GM19397 (cell line): ENCODE measurements around the gene ANP32A.

Experiments
- ATAC-seq: cut with Tn5 transposase; IDR thresholded peaks from one replicate; pipeline ENCODE4 v1.9.1; 2021; ENCODE audit warnings: mild to moderate bottlenecking, moderate library complexity; ENCODE audit not compliant: unreplicated experiment

Gene ANP32A

GRCh38 chr15:68784206-68784605, 36.5 kb downstream of the ANP32A start:
- ATAC-seq = no peak

- ATAC-seq = no peak
Observed at GRCh38 chr15:68783226-68784058, 37.3 kb downstream of the ANP32A start.

GRCh38 chr15:68782589-68783161, 38.0 kb downstream of the ANP32A start:
- ATAC-seq = no peak

GRCh38 chr15:68781766-68782588, 38.7 kb downstream of the ANP32A start:
- ATAC-seq = no peak

GRCh38 chr15:68781217-68781616, 39.5 kb downstream of the ANP32A start:
- ATAC-seq = no peak

GRCh38 chr15:68778876-68779275, 41.8 kb downstream of the ANP32A start:
- ATAC-seq = no peak

GRCh38 chr15:68776477-68777270, 44.0 kb downstream of the ANP32A start:
- no peak for ATAC-seq

- no peak for ATAC-seq
Observed at GRCh38 chr15:68775671-68776476, 44.8 kb downstream of the ANP32A start.

- no peak for ATAC-seq
Observed at GRCh38 chr15:68775236-68775577, 45.5 kb downstream of the ANP32A start.

- ATAC-seq = no peak
Observed at GRCh38 chr15:68774521-68775235, 46.0 kb downstream of the ANP32A start.

- ATAC-seq = no peak
Observed at GRCh38 chr15:68774120-68774519, 46.6 kb downstream of the ANP32A start.

GRCh38 chr15:68773036-68773435, 47.7 kb downstream of the ANP32A start:
- no peak for ATAC-seq

GRCh38 chr15:68770216-68770615, 50.5 kb downstream of the ANP32A start:
- no peak for ATAC-seq

- ATAC-seq = no peak
Observed at GRCh38 chr15:68769702-68770101, 51.0 kb downstream of the ANP32A start.

- ATAC-seq = no peak
Observed at GRCh38 chr15:68768321-68768720, 52.4 kb downstream of the ANP32A start.

- ATAC-seq = no peak
Observed at GRCh38 chr15:68767833-68768232, 52.9 kb downstream of the ANP32A start.

- ATAC-seq = no peak
Observed at GRCh38 chr15:68765602-68766368, 54.9 kb downstream of the ANP32A start.

GRCh38 chr15:68764090-68764489, 56.6 kb downstream of the ANP32A start:
- ATAC-seq = no peak

GRCh38 chr15:68763063-68763462, 57.6 kb downstream of the ANP32A start:
- ATAC-seq = no peak
